ENCODE data around the gene FBXO44. TPM values are rescaled to one million over a fixed set of nuclear protein-coding genes. Genes with fewer than 3 reads are reported as not detected.
A peak's percentile ranks its signal among the peaks of the same experiment; 100 is the strongest.

Gene FBXO44
- total and polyA plus RNA-seq, 10 of the 15 experiments (the other 5 are each of a cell fraction or from before 2014, with no cell fraction given), result 0.77 to 22.4 (median 8.2) TPM

DNA sequence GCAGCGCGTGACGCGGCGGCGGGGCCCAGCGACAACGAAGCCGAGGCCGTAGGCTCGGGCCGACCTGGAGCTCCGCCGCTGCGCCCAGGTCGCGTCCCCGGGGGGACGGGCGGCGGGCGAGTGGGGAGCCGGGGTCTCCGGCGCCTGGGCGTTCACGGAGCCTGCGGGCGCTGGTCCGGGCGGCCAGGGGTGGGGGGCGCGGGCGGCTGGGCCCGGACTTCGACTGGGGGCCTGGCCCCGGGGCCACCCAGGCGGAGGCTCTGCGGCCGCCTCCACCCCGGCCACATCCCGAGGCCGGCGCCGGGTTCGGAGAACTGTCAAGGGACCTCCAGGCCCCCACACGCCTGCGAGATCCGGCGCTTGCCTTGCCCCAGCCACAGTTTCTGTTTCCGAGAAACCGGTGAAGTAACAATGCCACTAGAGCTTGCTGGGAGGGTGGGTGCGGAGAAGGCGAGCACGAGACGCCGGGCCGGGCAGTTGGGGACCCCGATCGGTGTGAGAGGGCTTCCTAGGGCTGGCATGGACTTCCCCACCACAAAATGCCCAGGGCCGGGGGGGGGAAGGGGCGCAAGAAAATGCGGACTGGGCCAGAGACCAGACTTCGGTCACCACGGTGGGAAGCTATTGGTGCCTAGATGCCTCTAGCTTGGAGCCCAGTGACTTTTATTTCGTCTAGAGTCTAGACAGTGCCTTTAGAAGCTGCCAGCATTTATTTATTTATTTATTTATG lies 9.8 kb downstream of the FBXO44 start:
- FAIRE-seq, result peak; percentile 72
- intact Hi-C loops (cut with micrococcal nuclease; ENCODE audit: unreplicated experiment) (no loop called here), in situ Hi-C loops (cut with MboI) (no loop called here)
- ChIA-PET RAD21 (ENCODE audit: unreplicated experiment) (interaction anchor here (0.6 to 3.1 kb wide), 17 partner anchors 8 to 754 kb away, joined by 3 to 28 read pairs (median 4); partner anchors contain the start of genes CLCN6, FBXO2, FBXO44 and MAD2L2), SMC1A (ENCODE audit: uncharacterized antibody, unreplicated experiment) (interaction anchor here (0.8 to 3.1 kb wide), 9 partner anchors 8 to 303 kb away, joined by 3 to 17 read pairs (median 3); partner anchors contain the start of gene AGTRAP), CTCF (interaction anchor here (0.5 to 3.6 kb wide), 28 partner anchors 9 to 627 kb away, joined by 3 to 34 read pairs (median 4); partner anchors contain the start of genes AGTRAP, FBXO2, FBXO44 and MAD2L2), POLR2A (interaction anchor here (0.6 to 1.9 kb wide), 6 partner anchors 17 to 563 kb away, joined by 3 to 14 read pairs (median 4); partner anchors contain the start of gene MAD2L2)
- peaks cover 0 to 3% of the 10 kb centered on the region in 2 experiments; a peak in 3 of 4 replicates for H3K36me3 ChIP-seq (ENCODE audit: control insufficient read depth in 2 of 2, insufficient read depth in 2 of 2, low read length in 1 of 2)
- H3K27me3 ChIP-seq (replicated peaks in 1 of 2; ENCODE audit: control insufficient read depth in 2 of 2, insufficient read depth in 2 of 2, low read length in 1 of 2), result no peaks in the 10 kb centered on the region
- H3K4me3 ChIP-seq, result peak overlapping the region; percentile 91
- no peak for TF ChIP-seq MTA2 (IDR thresholded peaks at IDR 0.05; ENCODE audit: low read depth)
- 0 out of 4 replicates have a peak, but pooled peaks of 1 of the 2 experiments have one; percentile 12 for TF ChIP-seq IKZF2 (IDR thresholded peaks at IDR 0.05)
- no peak for TF ChIP-seq GABPA (IDR thresholded peaks at IDR 0.05; ENCODE audit: low read depth)
- TF ChIP-seq BHLHE40 (IDR thresholded peaks at IDR 0.05; ENCODE audit: borderline replicate concordance in 1 of 2, low read depth in 2 of 2, low read length in 1 of 2), result peak in 1 of 2 experiments; percentile 68; a peak in 2 of 4 replicates
- no peak for TF ChIP-seq ZNF217 (IDR thresholded peaks at IDR 0.05)
- 0 out of 2 replicates have a peak, but pooled peaks have one; percentile 25 for TF ChIP-seq NR2F1 (conservative IDR thresholded peaks at IDR 0.05)
- peaks cover 5% of the 10 kb centered on the region for H3K4me1 ChIP-seq (ENCODE audit: control insufficient read depth, insufficient read depth, low read length)
- 2% methylated on average over 29 of the region's 66 CpGs for WGBS (ENCODE audit: insufficient coverage, insufficient replicate concordance, low lambda C conversion rate, missing lambda C conversion rate)
- no peak for DNase-seq (ENCODE audit: low read depth, low spot score)
- H3K9ac ChIP-seq (ENCODE audit: control insufficient read depth, insufficient read depth, low read length), result peak overlapping the region; percentile 75
- TSS peak; percentile 56 for BruUV-seq (replicated peaks)
- H3K79me2 ChIP-seq (ENCODE audit: control insufficient read depth, insufficient read depth, low read length), result peaks cover 2% of the 10 kb centered on the region; the same call in 1 of the 2 replicates
- no peaks in the 10 kb centered on the region for H4K20me1 ChIP-seq (ENCODE audit: control insufficient read depth, insufficient read depth)
- no peaks in the 10 kb centered on the region for H3K9me3 ChIP-seq (replicated peaks; ENCODE audit: control insufficient read depth, insufficient read depth, low read length)
- H2AFZ ChIP-seq (ENCODE audit: control insufficient read depth, low read depth, low read length), result peak overlapping the region; percentile 79
- ATAC-seq, result peak; percentile 72
- peak overlapping the region; percentile 92 for H3K4me2 ChIP-seq (ENCODE audit: control insufficient read depth, insufficient read depth)
- H3K27ac ChIP-seq (ENCODE audit: control insufficient read depth, insufficient read depth), result peak overlapping the region; percentile 63

Measured in GM12878 (cell line).